SK-N-SH treated with all-trans-retinoic acid at 6 μM for 48 hours (cell line): Measurements from ENCODE around the gene BMP3.

ENCODE experiments used
- ATAC-seq: fragments of 200-7000 bp; cut with Tn5 transposase; 3 replicates; pipeline ENCODE4 v1.9.1; 2020; ENCODE audit warnings: mild to moderate bottlenecking, moderate library complexity
- ARNTL ChIP-seq: fragments of 450-650 bp; formaldehyde crosslinking; IDR thresholded peaks from 2 replicates; pipeline ENCODE4 v1.5.0; 2020; ENCODE audit warnings: low read depth, mild to moderate bottlenecking, moderate library complexity, borderline replicate concordance
- BACH2 ChIP-seq: fragments of 250-450 bp; sonication (Bioruptor Pico); IDR thresholded peaks from 2 replicates; pipeline ENCODE4 v1.9.0; 2021; ENCODE audit warnings: mild to moderate bottlenecking, borderline replicate concordance
- CSDC2 ChIP-seq: fragments of 250-450 bp; sonication (Bioruptor Pico); IDR thresholded peaks from 2 replicates; pipeline ENCODE4 v1.5.0; 2020; ENCODE audit warnings: mild to moderate bottlenecking, moderate library complexity
- ESRRG ChIP-seq: fragments of 250-450 bp; sonication (Bioruptor Pico); IDR thresholded peaks from 2 replicates; pipeline ENCODE4 v1.6.1; 2021; ENCODE audit warnings: mild to moderate bottlenecking
- GLIS3 ChIP-seq: fragments of 250-450 bp; sonication (Bioruptor Pico); IDR thresholded peaks from 2 replicates; pipeline ENCODE4 v1.5.0; 2020; ENCODE audit warnings: mild to moderate bottlenecking, moderate library complexity
- ISL1 ChIP-seq: fragments of 250-450 bp; sonication (Bioruptor Pico); IDR thresholded peaks from 2 replicates; pipeline ENCODE4 v2.1.2; 2022; ENCODE audit warnings: mild to moderate bottlenecking, moderate library complexity
- OSR1 ChIP-seq: fragments of 250-450 bp; sonication (Bioruptor Pico); IDR thresholded peaks from 2 replicates; pipeline ENCODE4 v1.8.0; 2022; ENCODE audit warnings: moderate library complexity, mild to moderate bottlenecking, inconsistent platforms
- RARB ChIP-seq: fragments of 250-450 bp; sonication (Bioruptor Pico); IDR thresholded peaks from 2 replicates; pipeline ENCODE4 v1.8.0; 2021; ENCODE audit warnings: mild to moderate bottlenecking, moderate library complexity
- SNAI2 ChIP-seq: fragments of 250-450 bp; sonication (Bioruptor Pico); IDR thresholded peaks from 2 replicates; pipeline ENCODE4 v1.5.0; 2020; ENCODE audit warnings: mild to moderate bottlenecking, moderate library complexity
- TCF4 ChIP-seq: fragments of 250-450 bp; sonication (Bioruptor Pico); IDR thresholded peaks from 2 replicates; pipeline ENCODE4 v1.8.0; 2021; ENCODE audit warnings: mild to moderate bottlenecking, moderate library complexity, borderline replicate concordance
- TOX ChIP-seq: fragments of 250-450 bp; sonication (Bioruptor Pico); IDR thresholded peaks from 2 replicates; pipeline ENCODE4 v1.8.0; 2021; ENCODE audit warnings: mild to moderate bottlenecking, moderate library complexity, borderline replicate concordance
- ZC3H10 ChIP-seq: fragments of 250-450 bp; sonication (Bioruptor Pico); IDR thresholded peaks from 2 replicates; pipeline ENCODE4 v1.5.1; 2021; ENCODE audit warnings: mild to moderate bottlenecking, moderate library complexity
- ZFP3 ChIP-seq: fragments of 250-450 bp; sonication (Bioruptor Pico); IDR thresholded peaks from 2 replicates; pipeline ENCODE4 v1.5.0; 2020; ENCODE audit warnings: mild to moderate bottlenecking, moderate library complexity
- ZFP30 ChIP-seq: fragments of 450-650 bp; formaldehyde crosslinking; IDR thresholded peaks from 2 replicates; pipeline ENCODE4 v1.5.0; 2022; ENCODE audit warnings: mild to moderate bottlenecking, moderate library complexity
- ZNF565 ChIP-seq: fragments of 450-650 bp; formaldehyde crosslinking; conservative IDR thresholded peaks from 2 replicates; pipeline ENCODE4 v1.5.0; 2020; ENCODE audit warnings: low read depth, mild to moderate bottlenecking, moderate library complexity
- ZNF70 ChIP-seq: fragments of 450-650 bp; formaldehyde crosslinking; IDR thresholded peaks from 2 replicates; pipeline ENCODE4 v1.5.0; 2020; ENCODE audit warnings: mild to moderate bottlenecking, moderate library complexity
- ZNF8 ChIP-seq: fragments of 450-650 bp; formaldehyde crosslinking; IDR thresholded peaks from 2 replicates; pipeline ENCODE4 v1.5.0; 2020; ENCODE audit warnings: mild to moderate bottlenecking, moderate library complexity
- TF ChIP-seq, protein P1 (sequence below): fragments of 250-450 bp; sonication (Bioruptor Pico); IDR thresholded peaks from 2 replicates; pipeline ENCODE4 v1.8.0; 2021; ENCODE audit warnings: low read depth, mild to moderate bottlenecking, moderate library complexity, borderline replicate concordance
- TF ChIP-seq, protein P2 (sequence below): fragments of 250-450 bp; sonication (Bioruptor Pico); IDR thresholded peaks from 2 replicates; pipeline ENCODE4 v1.5.0; 2020; ENCODE audit warnings: mild to moderate bottlenecking, moderate library complexity
- TF ChIP-seq, protein P3 (sequence below): fragments of 250-450 bp; sonication (Bioruptor Pico); IDR thresholded peaks from 2 replicates; pipeline ENCODE4 v1.8.0; 2020; ENCODE audit warnings: mild to moderate bottlenecking, moderate library complexity, borderline replicate concordance
- TF ChIP-seq, protein P4 (sequence below): fragments of 250-450 bp; sonication (Bioruptor Pico); IDR thresholded peaks from 2 replicates; pipeline ENCODE4 v1.5.1; 2021; ENCODE audit warnings: mild to moderate bottlenecking, moderate library complexity
- TF ChIP-seq, protein P5 (sequence below): fragments of 250-450 bp; sonication (Bioruptor Pico); IDR thresholded peaks from 2 replicates; pipeline ENCODE4 v1.5.1; 2020; ENCODE audit warnings: low read depth, mild to moderate bottlenecking, moderate library complexity

BMP3 gene

DNA sequence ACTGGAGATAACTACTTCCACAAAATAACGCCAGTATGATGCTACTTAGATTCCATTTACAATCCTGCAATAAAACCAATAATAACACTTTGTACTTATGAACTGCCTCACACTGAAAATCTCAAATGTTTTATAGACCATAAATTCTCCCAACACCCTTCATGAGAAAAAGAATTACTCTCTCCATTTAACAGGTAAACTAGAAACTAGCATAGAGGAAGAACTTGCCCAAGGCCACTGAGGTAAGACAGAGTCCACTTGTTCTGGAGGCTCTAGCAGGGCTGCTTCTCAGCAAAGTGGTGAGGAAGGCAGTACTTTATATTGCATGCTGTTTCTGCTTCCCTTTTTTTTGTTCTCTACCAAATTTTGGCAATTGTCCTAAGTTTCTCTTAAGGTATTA, 11.5 kb upstream of the BMP3 start:
- TF ChIP-seq, protein P1, sequence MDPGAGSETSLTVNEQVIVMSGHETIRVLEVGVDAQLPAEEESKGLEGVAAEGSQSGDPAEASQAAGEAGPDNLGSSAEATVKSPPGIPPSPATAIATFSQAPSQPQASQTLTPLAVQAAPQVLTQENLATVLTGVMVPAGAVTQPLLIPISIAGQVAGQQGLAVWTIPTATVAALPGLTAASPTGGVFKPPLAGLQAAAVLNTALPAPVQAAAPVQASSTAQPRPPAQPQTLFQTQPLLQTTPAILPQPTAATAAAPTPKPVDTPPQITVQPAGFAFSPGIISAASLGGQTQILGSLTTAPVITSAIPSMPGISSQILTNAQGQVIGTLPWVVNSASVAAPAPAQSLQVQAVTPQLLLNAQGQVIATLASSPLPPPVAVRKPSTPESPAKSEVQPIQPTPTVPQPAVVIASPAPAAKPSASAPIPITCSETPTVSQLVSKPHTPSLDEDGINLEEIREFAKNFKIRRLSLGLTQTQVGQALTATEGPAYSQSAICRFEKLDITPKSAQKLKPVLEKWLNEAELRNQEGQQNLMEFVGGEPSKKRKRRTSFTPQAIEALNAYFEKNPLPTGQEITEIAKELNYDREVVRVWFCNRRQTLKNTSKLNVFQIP, result no peak
- TF ChIP-seq ESRRG (CRISPR knock-in tag) (no peak), ZFP30 (CRISPR knock-in tag) (no peak), CSDC2 (CRISPR knock-in tag) (no peak), ZFP3 (CRISPR knock-in tag) (no peak), GLIS3 (no peak), ZNF8 (CRISPR knock-in tag) (no peak), SNAI2 (no peak), ZNF565 (CRISPR knock-in tag) (no peak), TOX (CRISPR knock-in tag) (no peak), OSR1 (CRISPR knock-in tag) (no peak), ZC3H10 (CRISPR knock-in tag) (no peak), ISL1 (CRISPR knock-in tag) (no peak), BACH2 (no peak)
- TF ChIP-seq, protein P2, sequence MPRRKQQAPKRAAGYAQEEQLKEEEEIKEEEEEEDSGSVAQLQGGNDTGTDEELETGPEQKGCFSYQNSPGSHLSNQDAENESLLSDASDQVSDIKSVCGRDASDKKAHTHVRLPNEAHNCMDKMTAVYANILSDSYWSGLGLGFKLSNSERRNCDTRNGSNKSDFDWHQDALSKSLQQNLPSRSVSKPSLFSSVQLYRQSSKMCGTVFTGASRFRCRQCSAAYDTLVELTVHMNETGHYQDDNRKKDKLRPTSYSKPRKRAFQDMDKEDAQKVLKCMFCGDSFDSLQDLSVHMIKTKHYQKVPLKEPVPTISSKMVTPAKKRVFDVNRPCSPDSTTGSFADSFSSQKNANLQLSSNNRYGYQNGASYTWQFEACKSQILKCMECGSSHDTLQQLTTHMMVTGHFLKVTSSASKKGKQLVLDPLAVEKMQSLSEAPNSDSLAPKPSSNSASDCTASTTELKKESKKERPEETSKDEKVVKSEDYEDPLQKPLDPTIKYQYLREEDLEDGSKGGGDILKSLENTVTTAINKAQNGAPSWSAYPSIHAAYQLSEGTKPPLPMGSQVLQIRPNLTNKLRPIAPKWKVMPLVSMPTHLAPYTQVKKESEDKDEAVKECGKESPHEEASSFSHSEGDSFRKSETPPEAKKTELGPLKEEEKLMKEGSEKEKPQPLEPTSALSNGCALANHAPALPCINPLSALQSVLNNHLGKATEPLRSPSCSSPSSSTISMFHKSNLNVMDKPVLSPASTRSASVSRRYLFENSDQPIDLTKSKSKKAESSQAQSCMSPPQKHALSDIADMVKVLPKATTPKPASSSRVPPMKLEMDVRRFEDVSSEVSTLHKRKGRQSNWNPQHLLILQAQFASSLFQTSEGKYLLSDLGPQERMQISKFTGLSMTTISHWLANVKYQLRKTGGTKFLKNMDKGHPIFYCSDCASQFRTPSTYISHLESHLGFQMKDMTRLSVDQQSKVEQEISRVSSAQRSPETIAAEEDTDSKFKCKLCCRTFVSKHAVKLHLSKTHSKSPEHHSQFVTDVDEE, result no peak
- TF ChIP-seq, protein P3, sequence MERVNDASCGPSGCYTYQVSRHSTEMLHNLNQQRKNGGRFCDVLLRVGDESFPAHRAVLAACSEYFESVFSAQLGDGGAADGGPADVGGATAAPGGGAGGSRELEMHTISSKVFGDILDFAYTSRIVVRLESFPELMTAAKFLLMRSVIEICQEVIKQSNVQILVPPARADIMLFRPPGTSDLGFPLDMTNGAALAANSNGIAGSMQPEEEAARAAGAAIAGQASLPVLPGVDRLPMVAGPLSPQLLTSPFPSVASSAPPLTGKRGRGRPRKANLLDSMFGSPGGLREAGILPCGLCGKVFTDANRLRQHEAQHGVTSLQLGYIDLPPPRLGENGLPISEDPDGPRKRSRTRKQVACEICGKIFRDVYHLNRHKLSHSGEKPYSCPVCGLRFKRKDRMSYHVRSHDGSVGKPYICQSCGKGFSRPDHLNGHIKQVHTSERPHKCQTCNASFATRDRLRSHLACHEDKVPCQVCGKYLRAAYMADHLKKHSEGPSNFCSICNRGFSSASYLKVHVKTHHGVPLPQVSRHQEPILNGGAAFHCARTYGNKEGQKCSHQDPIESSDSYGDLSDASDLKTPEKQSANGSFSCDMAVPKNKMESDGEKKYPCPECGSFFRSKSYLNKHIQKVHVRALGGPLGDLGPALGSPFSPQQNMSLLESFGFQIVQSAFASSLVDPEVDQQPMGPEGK, result no peak
- ATAC-seq, result no peak

DNA sequence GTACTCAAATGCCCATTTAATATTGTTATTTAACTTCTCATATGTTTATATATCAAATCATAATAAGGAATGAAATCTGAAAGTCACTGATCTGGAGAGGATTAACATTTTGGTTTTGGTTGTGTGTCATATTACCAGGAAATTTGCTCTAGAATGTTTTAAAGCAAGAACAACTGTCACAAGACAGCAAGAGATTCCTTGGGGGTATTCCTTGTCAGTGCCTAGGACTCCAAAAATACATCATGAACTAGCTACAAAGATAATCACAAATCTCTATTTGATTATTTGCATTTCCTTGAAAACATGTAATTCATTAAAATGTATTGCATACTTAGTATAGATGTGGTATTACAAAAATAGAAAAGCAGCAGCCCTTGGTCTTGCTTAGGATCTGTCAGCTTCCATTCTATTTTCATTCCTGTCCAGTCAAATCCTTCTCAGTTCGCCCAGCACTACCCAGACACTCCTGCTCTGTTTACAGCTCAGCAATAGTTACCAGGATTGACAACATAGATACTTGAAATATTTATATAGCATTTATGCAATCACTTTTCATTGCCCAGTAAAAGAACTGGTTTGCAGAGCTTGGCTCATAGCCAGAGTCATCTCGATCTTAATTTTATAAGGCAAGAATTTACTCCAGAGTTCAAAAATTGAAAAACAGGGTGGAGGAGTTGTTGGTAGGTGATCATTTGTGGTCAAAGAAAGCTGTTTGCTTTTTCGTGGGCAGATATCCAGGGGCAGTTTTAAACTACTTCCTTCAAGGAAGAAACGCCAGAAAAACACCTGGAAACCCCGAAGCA, 9.2 kb upstream of the BMP3 start:
- TF ChIP-seq RARB (CRISPR knock-in tag), result no peak
- no peak for TF ChIP-seq TCF4
- no peak for TF ChIP-seq ESRRG (CRISPR knock-in tag)
- TF ChIP-seq, protein P2, result no peak
- TF ChIP-seq ISL1 (CRISPR knock-in tag), result no peak
- TF ChIP-seq, protein P4, sequence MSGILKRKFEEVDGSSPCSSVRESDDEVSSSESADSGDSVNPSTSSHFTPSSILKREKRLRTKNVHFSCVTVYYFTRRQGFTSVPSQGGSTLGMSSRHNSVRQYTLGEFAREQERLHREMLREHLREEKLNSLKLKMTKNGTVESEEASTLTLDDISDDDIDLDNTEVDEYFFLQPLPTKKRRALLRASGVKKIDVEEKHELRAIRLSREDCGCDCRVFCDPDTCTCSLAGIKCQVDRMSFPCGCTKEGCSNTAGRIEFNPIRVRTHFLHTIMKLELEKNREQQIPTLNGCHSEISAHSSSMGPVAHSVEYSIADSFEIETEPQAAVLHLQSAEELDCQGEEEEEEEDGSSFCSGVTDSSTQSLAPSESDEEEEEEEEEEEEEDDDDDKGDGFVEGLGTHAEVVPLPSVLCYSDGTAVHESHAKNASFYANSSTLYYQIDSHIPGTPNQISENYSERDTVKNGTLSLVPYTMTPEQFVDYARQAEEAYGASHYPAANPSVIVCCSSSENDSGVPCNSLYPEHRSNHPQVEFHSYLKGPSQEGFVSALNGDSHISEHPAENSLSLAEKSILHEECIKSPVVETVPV, result no peak
- no peak for TF ChIP-seq ZFP30 (CRISPR knock-in tag)
- no peak for TF ChIP-seq SNAI2
- no peak for TF ChIP-seq TOX (CRISPR knock-in tag)
- no peak for TF ChIP-seq ARNTL (CRISPR knock-in tag)
- no peak for TF ChIP-seq ZNF8 (CRISPR knock-in tag)
- TF ChIP-seq, protein P1, result no peak
- TF ChIP-seq, protein P3, result no peak
- TF ChIP-seq ZNF70 (CRISPR knock-in tag), result no peak
- TF ChIP-seq, protein P5, sequence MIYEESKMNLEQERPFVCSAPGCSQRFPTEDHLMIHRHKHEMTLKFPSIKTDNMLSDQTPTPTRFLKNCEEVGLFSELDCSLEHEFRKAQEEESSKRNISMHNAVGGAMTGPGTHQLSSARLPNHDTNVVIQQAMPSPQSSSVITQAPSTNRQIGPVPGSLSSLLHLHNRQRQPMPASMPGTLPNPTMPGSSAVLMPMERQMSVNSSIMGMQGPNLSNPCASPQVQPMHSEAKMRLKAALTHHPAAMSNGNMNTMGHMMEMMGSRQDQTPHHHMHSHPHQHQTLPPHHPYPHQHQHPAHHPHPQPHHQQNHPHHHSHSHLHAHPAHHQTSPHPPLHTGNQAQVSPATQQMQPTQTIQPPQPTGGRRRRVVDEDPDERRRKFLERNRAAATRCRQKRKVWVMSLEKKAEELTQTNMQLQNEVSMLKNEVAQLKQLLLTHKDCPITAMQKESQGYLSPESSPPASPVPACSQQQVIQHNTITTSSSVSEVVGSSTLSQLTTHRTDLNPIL (CRISPR knock-in tag), result no peak
- no peak for TF ChIP-seq ZFP3 (CRISPR knock-in tag)
- no peak for TF ChIP-seq ZNF565 (CRISPR knock-in tag)
- no peak for TF ChIP-seq ZC3H10 (CRISPR knock-in tag)
- TF ChIP-seq GLIS3, result no peak
- TF ChIP-seq, all 23 proteins: peak for 0
- peak; percentile 94 for ATAC-seq
